GM10266 (cell line): ENCODE results near the gene IGDCC3.

ENCODE experiments used
- DNase-seq: peaks from one replicate; pipeline ENCODE4 v3.0.0; 2012; ENCODE audit errors: extremely low spot score
- TF ChIP-seq, protein P1 (sequence below): IDR thresholded peaks from 2 replicates; pipeline ENCODE4 v1.5.1; 2012; ENCODE audit warnings: mild to moderate bottlenecking, low read depth; ENCODE audit not compliant: control insufficient read depth, insufficient read depth; ENCODE audit errors: missing control alignments

Gene IGDCC3

GRCh38 chr15:65374821-65375401 is 2.9 kb downstream of the IGDCC3 start:
- TF ChIP-seq, protein P1, sequence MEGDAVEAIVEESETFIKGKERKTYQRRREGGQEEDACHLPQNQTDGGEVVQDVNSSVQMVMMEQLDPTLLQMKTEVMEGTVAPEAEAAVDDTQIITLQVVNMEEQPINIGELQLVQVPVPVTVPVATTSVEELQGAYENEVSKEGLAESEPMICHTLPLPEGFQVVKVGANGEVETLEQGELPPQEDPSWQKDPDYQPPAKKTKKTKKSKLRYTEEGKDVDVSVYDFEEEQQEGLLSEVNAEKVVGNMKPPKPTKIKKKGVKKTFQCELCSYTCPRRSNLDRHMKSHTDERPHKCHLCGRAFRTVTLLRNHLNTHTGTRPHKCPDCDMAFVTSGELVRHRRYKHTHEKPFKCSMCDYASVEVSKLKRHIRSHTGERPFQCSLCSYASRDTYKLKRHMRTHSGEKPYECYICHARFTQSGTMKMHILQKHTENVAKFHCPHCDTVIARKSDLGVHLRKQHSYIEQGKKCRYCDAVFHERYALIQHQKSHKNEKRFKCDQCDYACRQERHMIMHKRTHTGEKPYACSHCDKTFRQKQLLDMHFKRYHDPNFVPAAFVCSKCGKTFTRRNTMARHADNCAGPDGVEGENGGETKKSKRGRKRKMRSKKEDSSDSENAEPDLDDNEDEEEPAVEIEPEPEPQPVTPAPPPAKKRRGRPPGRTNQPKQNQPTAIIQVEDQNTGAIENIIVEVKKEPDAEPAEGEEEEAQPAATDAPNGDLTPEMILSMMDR: no peak
- no peak for DNase-seq

- no peak for DNase-seq
Observed at GRCh38 chr15:65374334-65374733, 3.5 kb downstream of the IGDCC3 start.

GRCh38 chr15:65373163-65373651 is 4.6 kb downstream of the IGDCC3 start:
- TF ChIP-seq, protein P1: no peak
- no peak for DNase-seq

More at GRCh38 chr15:65374334-65374733, 3.5 kb downstream of the IGDCC3 start:
- TF ChIP-seq, protein P1: no peak

- TF ChIP-seq, protein P1: no peak
- DNase-seq: no peak
Observed at GRCh38 chr15:65372787-65373067, 5.1 kb downstream of the IGDCC3 start.

- no peak for DNase-seq
- TF ChIP-seq, protein P1: no peak
Observed at GRCh38 chr15:65371976-65372786, 5.6 kb downstream of the IGDCC3 start.

GRCh38 chr15:65370885-65371284 is 6.9 kb downstream of the IGDCC3 start:
- TF ChIP-seq, protein P1: no peak
- DNase-seq: no peak

- TF ChIP-seq, protein P1: no peak
- DNase-seq: no peak
Observed at GRCh38 chr15:65369651-65370050, 8.2 kb downstream of the IGDCC3 start.
